Esophagus muscularis mucosa (tissue), 4 donors: ENCODE data around the gene NPEPL1.

Source experiments
- CTCF ChIP-seq, 3 experiments: fragments of 200-600 bp in 2 of 3; fragments of 450-650 bp in 1 of 3; sonication (generic) in 2 of 3; IDR thresholded peaks; one replicate each; pipeline ENCODE4 v1.5.1; 2017 to 2019; ENCODE audit warnings: antibody characterized with exemption in 3 of 3, mild to moderate bottlenecking in 2 of 3, moderate library complexity in 1 of 3
- EP300 ChIP-seq: sonication (generic); formaldehyde crosslinking; IDR thresholded peaks from one replicate; pipeline ENCODE4 v1.6.1; 2017; ENCODE audit warnings: antibody characterized with exemption
- POLR2A ChIP-seq: fragments of 450-650 bp; IDR thresholded peaks from one replicate; pipeline ENCODE4 v1.6.1; 2017; ENCODE audit warnings: antibody characterized with exemption, moderate library complexity, mild to moderate bottlenecking, low read depth

GRCh38 chr20:58657262-58657661 is 35.3 kb upstream of the NPEPL1 start:
- TF ChIP-seq CTCF (IDR thresholded peaks at IDR 0.05) (no peak), POLR2A (no peak), EP300 (no peak)
